ENCODE data around the gene CALCR. TPM values are rescaled to one million over a fixed set of nuclear protein-coding genes. Genes with fewer than 3 reads are reported as not detected.

CALCR gene
- polyA plus RNA-seq, 12 donors: 4.9 to 14.2 (median 10.7) TPM; not detected in 1

- DNase-seq: no peak
Measured at GRCh38 chr7:93453262-93453661, 121.3 kb downstream of the CALCR start.

DNA sequence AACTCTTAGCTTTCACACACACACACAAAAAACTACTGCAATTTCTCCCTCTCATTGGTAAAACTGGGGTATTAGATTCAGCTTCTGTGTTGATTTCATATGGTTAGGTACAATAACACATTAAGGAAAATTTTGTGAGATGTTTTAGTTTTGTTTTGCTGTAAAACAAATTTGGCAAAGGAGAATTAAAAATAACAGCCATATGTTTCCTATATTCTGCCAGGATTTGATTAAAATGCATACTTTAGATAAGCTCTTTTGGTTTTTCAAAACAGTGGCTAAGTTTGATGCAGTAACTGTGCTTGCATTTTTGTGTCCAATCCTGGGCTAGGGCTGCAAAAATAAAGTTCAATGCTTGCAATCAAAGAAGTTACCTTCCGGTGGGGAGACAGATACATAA is 126.3 kb downstream of the CALCR start:
- no peak for DNase-seq

- DNase-seq: no peak
Measured at GRCh38 chr7:93447509-93447908, 127.0 kb downstream of the CALCR start.

DNA sequence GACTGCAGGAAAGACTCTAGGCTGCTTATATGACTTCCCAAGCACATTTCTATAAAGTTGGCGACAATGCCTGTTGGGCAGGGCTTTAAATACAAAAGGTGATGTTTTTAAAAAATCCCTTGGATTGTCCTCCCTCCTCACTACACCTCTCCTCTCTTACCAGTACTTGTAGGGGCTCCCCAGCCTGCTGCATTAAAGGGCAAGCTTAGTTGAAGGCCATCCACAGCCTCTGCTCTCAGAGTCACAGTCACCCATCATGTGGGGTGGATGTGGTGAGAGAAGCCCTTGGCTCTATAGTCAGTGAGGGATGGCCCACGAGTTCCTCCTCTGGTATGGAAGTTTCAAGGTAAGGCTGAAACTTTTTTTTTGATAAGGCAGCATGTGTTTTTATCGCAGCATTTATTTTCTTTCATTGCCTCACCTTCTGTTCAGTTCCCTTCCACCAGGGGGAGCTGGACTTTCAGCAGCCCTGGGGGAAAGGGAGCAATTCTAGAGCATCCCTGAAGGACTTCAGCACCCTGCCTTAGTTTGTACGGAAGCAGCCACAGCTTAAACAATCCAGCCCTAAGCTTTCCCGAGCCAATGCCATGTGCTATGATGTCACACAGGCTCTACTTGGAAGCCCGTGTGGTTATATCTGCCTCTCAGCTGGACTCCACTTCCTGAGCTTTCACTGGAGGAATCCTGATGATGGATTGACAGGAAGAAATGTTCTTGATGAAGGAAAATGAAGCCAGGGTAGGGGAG is 131.9 kb downstream of the CALCR start:
- no peak for DNase-seq

DNA sequence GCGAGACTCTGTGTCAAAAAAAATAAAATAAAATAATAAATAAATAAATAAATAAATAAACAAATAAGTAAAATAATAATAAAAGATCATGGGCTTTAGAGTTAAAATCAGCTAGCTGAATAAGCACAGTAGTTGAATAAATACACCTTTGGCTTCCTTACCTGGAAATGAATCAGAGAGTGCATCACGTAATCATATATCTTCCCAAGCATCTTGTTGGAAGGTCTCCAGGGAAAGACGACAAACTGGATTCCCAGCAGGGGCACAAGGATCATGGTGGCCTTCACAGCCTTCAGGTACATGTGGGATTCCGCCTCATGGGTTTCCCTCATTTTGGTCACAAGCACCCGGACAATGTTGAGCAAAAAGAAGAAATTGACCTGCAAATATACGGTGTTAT is 138.7 kb downstream of the CALCR start:
- DNase-seq: no peak

- no peak for DNase-seq
Measured at GRCh38 chr7:93432130-93432529, 142.4 kb downstream of the CALCR start.

DNA sequence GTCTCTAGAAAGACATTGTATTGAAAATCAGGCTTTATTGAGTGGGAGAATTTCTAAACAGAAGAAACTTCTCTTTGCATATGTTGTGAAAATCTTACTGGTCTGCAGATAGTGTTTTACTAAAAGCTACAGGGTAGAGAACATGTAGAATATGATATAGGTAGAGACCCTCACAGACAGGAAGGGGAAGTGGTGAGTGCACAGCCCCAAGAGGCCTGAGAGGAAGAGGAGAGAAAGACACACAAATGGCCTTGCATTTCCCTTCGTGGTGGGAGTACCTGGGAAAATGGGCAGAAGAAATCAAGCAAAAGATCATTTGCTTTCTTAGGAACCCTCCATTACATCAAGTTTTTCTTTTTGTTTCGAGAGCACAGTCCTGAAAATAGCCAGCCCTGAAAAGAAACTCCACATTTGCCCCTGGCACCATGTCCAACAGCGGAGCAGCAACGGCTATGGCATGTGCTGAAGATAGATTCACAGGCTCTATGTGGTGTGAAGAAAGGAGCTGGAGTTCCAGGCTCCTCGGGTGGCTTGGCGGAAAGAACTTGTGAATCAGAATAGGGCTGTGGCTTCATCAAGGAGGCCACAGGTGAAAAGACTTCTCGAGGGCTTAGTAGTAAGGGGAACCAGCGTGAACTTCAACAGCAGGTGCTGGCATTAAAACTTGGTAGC is 143.5 kb downstream of the CALCR start:
- DNase-seq: no peak

DNA sequence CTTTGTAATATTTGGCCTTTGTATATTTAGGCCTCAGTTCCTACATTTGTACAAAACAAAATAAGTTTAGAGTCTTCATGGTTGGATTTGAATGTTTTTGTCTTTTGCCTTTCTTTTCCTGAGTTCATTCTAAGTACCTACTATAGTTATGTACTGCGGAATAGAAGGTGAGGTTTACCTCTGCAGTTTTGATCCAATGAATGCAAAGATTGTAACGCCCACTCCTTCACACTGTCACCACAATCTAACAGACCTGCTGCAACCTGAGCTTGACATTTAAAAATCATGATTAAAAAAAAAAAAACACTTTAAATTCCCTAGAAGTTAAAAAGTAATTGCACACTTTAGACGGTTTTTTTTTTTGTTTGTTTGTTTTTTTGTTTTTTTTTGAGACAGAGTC is 145.0 kb downstream of the CALCR start:
- DNase-seq: no peak

GRCh38 chr7:93427107-93427506 is 147.4 kb downstream of the CALCR start:
- DNase-seq: no peak

GRCh38 chr7:93426155-93426696 is 148.3 kb downstream of the CALCR start:
- no peak for DNase-seq

GRCh38 chr7:93414574-93414973 is 159.9 kb downstream of the CALCR start:
- DNase-seq: no peak

DNA sequence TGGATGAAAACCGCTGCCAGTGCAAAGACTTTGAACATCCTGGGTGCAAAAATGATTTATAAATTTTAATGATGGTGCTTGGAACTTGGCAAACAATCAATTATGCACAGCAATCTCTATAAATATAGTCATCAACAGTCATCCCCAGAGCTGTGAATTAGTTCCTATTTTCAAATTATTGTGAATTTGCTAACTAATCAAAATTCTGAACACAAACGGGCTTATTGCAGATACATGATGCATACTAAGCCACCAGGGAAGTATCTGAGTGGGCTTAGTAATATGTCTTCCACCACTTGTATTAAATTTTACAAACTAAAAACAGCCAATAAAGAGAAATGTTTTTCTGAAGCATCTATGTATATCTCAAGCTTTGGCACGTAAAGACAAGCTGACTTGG is 165.2 kb downstream of the CALCR start:
- DNase-seq: no peak

DNA sequence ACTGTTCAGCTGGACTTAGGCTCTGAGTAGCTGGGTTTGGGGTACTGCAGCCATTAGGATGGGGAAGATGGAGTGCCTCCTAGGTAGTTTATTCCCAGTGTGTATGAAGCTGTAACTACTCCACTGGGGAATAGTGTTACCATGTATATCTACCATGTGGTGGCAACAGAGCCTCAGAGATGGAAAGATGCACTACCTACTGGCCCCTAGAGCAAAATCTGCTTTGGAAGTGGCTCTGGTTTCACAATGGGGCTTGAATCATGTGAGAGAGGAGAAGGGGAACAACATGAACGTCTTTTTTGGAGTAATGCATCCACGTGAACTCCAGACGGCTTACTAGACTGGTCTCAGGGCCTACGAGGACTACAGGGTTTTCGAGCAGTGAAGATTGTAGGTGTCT is 167.3 kb downstream of the CALCR start:
- DNase-seq: no peak

- DNase-seq: no peak
Measured at GRCh38 chr7:93402944-93403343, 171.6 kb downstream of the CALCR start.

- DNase-seq: no peak
Measured at GRCh38 chr7:93399642-93400041, 174.9 kb downstream of the CALCR start.

GRCh38 chr7:93392984-93393383 is 181.5 kb downstream of the CALCR start:
- DNase-seq: no peak

GRCh38 chr7:93390660-93391059 is 183.9 kb downstream of the CALCR start:
- DNase-seq: no peak

DNA sequence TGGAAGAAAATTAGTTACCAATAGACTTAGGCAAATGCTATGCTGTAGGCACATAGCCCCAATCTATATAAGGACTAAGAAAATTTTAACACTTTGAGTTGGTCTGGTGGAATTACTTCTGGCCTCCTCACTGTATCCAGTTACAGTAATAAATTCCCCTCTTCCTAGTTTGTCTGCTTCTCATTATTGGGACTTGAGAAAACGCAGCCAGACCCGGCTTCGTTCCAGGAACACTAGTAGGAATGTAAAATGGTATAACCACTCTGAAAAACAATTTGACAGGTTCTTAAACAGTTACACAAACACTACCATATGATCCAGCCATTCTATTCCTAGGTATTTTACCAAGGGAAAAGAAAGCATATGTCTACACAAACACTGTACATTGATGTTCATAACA is 192.2 kb downstream of the CALCR start:
- no peak for DNase-seq

DNA sequence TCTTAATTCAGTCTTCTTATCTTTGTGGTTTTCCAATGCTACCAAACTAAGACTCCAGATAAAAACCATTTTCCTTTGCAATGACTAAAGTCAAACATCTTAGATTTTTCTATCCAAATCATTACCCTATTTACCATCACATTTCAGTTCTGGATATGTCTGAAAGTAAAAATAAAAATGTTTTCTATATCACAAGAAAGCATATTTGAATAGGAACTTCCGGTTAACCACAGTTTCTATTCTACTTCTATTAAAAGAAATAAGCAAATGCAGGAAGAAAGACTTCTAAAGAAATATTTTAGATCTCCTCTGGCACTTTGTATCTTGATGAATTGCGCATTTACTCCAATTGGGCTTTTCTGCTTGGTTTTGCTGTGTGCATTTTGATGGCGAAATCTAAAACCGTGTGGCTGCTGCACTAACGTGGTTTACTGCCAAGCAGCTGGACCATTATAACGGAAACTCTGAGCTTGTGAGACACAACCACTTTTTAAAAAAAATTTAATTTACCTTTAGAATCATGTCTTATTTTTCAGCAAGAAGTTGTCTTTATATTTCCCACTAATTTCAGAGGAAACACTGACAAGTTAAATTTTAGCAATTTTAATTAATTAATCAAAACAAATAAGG is 196.3 kb downstream of the CALCR start:
- peak; percentile 25 for DNase-seq

GRCh38 chr7:93375603-93376002 is 198.9 kb downstream of the CALCR start:
- no peak for DNase-seq

Data from muscle of arm (tissue), 12 donors.